ENCODE results near the gene CTPS2. TPM values are rescaled to one million over a fixed set of nuclear protein-coding genes. Genes with fewer than 3 reads are reported as not detected.

The CTPS2 gene
- total RNA-seq, 5 donors from 2014 or later (not counting 1 experiment from before 2014, with no cell fraction given) = 5.2 to 6.7 (median 5.7) TPM

GRCh38 chrX:16745659-16746058 lies 33.2 kb upstream of the CTPS2 start:
- ATAC-seq (replicated peaks in 1 of 4) = no peak
- no CpG with 5 or more reads among the region's 5 CpGs for WGBS (ENCODE audit: insufficient coverage)
- Mint-ChIP-seq H3K36me3 (peaks cover 21% of the 10 kb centered on the region), H3K4me3 (no peak overlapping the region), H3K9me3 (no peaks in the 10 kb centered on the region), H3K27ac (no peak overlapping the region), H3K4me1 (no peaks in the 10 kb centered on the region), H3K27me3 (no peaks in the 10 kb centered on the region)
- Histone ChIP-seq H3K36me3 (ENCODE audit: control insufficient read depth in 2 of 2, extremely low read depth in 1 of 2, insufficient read depth in 1 of 2, low read length in 1 of 2) (peaks cover 15 to 27% of the 10 kb centered on the region in 2 donors), H3K4me3 (ENCODE audit: control insufficient read depth in 1 of 2, extremely low read depth in 1 of 2, low read length in 1 of 2) (no peak overlapping the region), H3K9me3 (no peaks in the 10 kb centered on the region), H3K27me3 (replicated peaks in 1 of 2; ENCODE audit: control insufficient read depth in 2 of 2, extremely low read depth in 1 of 2, insufficient read depth in 2 of 2, low read length in 1 of 2) (no peaks in the 10 kb centered on the region), H3K27ac (ENCODE audit: low read length) (no peak overlapping the region), H3K4me1 (ENCODE audit: control insufficient read depth in 1 of 2, extremely low read depth in 1 of 2, insufficient read depth in 2 of 2, low read length in 2 of 2) (no peaks in the 10 kb centered on the region)
- ChIA-PET POLR2A (interaction anchor here (0.7 kb wide), 2 partner anchors 9 to 22 kb away, joined by 3 to 4 read pairs; no protein-coding TSS in a partner anchor), CTCF (no interaction called here)
- no peak for DNase-seq

- POLR2A ChIA-PET = interaction anchor here (0.7 kb wide), 2 partner anchors 9 to 22 kb away, joined by 3 to 4 read pairs; no protein-coding TSS in a partner anchor
- H3K4me3 Mint-ChIP-seq = no peak overlapping the region
- no peaks in the 10 kb centered on the region for H3K4me1 Mint-ChIP-seq
Measured at GRCh38 chrX:16745102-16745501, 32.6 kb upstream of the CTPS2 start.

GRCh38 chrX:16743604-16744325 lies 31.3 kb upstream of the CTPS2 start:
- H3K9me3 Mint-ChIP-seq = no peaks in the 10 kb centered on the region
- H3K36me3 Mint-ChIP-seq = peaks cover 16% of the 10 kb centered on the region
- POLR2A ChIA-PET = no interaction called here
- H3K4me3 ChIP-seq (ENCODE audit: control insufficient read depth in 1 of 2, extremely low read depth in 1 of 2, low read length in 1 of 2) = no peak overlapping the region
- no peak overlapping the region for H3K4me3 Mint-ChIP-seq
- H3K4me1 ChIP-seq (ENCODE audit: control insufficient read depth in 1 of 2, extremely low read depth in 1 of 2, insufficient read depth in 2 of 2, low read length in 2 of 2) = no peaks in the 10 kb centered on the region
- no peaks in the 10 kb centered on the region for H3K27me3 ChIP-seq (replicated peaks in 1 of 2; ENCODE audit: control insufficient read depth in 2 of 2, extremely low read depth in 1 of 2, insufficient read depth in 2 of 2, low read length in 1 of 2)
- no peaks in the 10 kb centered on the region for H3K4me1 Mint-ChIP-seq
- CTCF ChIA-PET = no interaction called here
- no peaks in the 10 kb centered on the region for H3K27me3 Mint-ChIP-seq
- H3K27ac ChIP-seq (ENCODE audit: low read length) = no peak overlapping the region
- no peaks in the 10 kb centered on the region for H3K9me3 ChIP-seq
- ATAC-seq (replicated peaks in 1 of 4) (no peak), DNase-seq (no peak)
- H3K27ac Mint-ChIP-seq = no peak overlapping the region
- peaks cover 9 to 27% of the 10 kb centered on the region in 2 donors for H3K36me3 ChIP-seq (ENCODE audit: control insufficient read depth in 2 of 2, extremely low read depth in 1 of 2, insufficient read depth in 1 of 2, low read length in 1 of 2)
- 98% methylated on average over 7 of the region's 12 CpGs for WGBS (ENCODE audit: insufficient coverage)

More at GRCh38 chrX:16745102-16745501, 32.6 kb upstream of the CTPS2 start:
- Histone ChIP-seq H3K27ac (ENCODE audit: low read length) (no peak overlapping the region), H3K9me3 (no peaks in the 10 kb centered on the region), H3K4me1 (ENCODE audit: control insufficient read depth in 1 of 2, extremely low read depth in 1 of 2, insufficient read depth in 2 of 2, low read length in 2 of 2) (no peaks in the 10 kb centered on the region), H3K4me3 (ENCODE audit: control insufficient read depth in 1 of 2, extremely low read depth in 1 of 2, low read length in 1 of 2) (no peak overlapping the region), H3K36me3 (ENCODE audit: control insufficient read depth in 2 of 2, extremely low read depth in 1 of 2, insufficient read depth in 1 of 2, low read length in 1 of 2) (peaks cover 14 to 27% of the 10 kb centered on the region in 2 donors), H3K27me3 (replicated peaks in 1 of 2; ENCODE audit: control insufficient read depth in 2 of 2, extremely low read depth in 1 of 2, insufficient read depth in 2 of 2, low read length in 1 of 2) (no peaks in the 10 kb centered on the region)
- Mint-ChIP-seq H3K9me3 (no peaks in the 10 kb centered on the region), H3K36me3 (peaks cover 19% of the 10 kb centered on the region), H3K27me3 (no peaks in the 10 kb centered on the region), H3K27ac (no peak overlapping the region)
- no CpG with 5 or more reads among the region's 5 CpGs for WGBS (ENCODE audit: insufficient coverage)
- DNase-seq = no peak
- CTCF ChIA-PET = interaction anchor here in 1 of 2 donors (0.6 kb wide), 1 partner anchor 67 kb away, joined by 3 read pairs; no protein-coding TSS in a partner anchor
- peak in 1 of 4 experiments; percentile 28 for ATAC-seq (replicated peaks in 1 of 4)

GRCh38 chrX:16739574-16739973 lies 27.1 kb upstream of the CTPS2 start:
- Mint-ChIP-seq H3K27ac (no peak overlapping the region), H3K36me3 (peaks cover 25% of the 10 kb centered on the region), H3K4me3 (no peak overlapping the region), H3K27me3 (no peaks in the 10 kb centered on the region), H3K4me1 (peaks cover 0 to under 1% (median 0%) of the 10 kb centered on the region in 3 donors), H3K9me3 (no peaks in the 10 kb centered on the region)
- H3K27me3 ChIP-seq (replicated peaks in 1 of 2; ENCODE audit: control insufficient read depth in 2 of 2, extremely low read depth in 1 of 2, insufficient read depth in 2 of 2, low read length in 1 of 2) = no peaks in the 10 kb centered on the region
- ChIA-PET POLR2A (interaction anchor here (0.6 kb wide), 2 partner anchors 19 to 101 kb away, joined by 6 read pairs; no protein-coding TSS in a partner anchor), CTCF (interaction anchor here in 1 of 2 donors (0.5 kb wide), 1 partner anchor 65 kb away, joined by 4 read pairs; no protein-coding TSS in a partner anchor)
- H3K36me3 ChIP-seq (ENCODE audit: control insufficient read depth in 2 of 2, extremely low read depth in 1 of 2, insufficient read depth in 1 of 2, low read length in 1 of 2) = peaks cover 8 to 29% of the 10 kb centered on the region in 2 donors
- H3K27ac ChIP-seq (ENCODE audit: low read length) = no peak overlapping the region
- H3K9me3 ChIP-seq = no peaks in the 10 kb centered on the region
- no peak for ATAC-seq (replicated peaks in 1 of 4)
- WGBS (ENCODE audit: insufficient coverage) = 100% methylated on average over 3 of the region's 6 CpGs
- DNase-seq = no peak
- no peaks in the 10 kb centered on the region for H3K4me1 ChIP-seq (ENCODE audit: control insufficient read depth in 1 of 2, extremely low read depth in 1 of 2, insufficient read depth in 2 of 2, low read length in 2 of 2)
- no peak overlapping the region for H3K4me3 ChIP-seq (ENCODE audit: control insufficient read depth in 1 of 2, extremely low read depth in 1 of 2, low read length in 1 of 2)

- peaks cover 4 to 13% (median 6%) of the 10 kb centered on the region in 3 donors for H3K4me1 Mint-ChIP-seq
- no peaks in the 10 kb centered on the region for H3K27me3 ChIP-seq (replicated peaks in 1 of 2; ENCODE audit: control insufficient read depth in 2 of 2, extremely low read depth in 1 of 2, insufficient read depth in 2 of 2, low read length in 1 of 2)
Measured at GRCh38 chrX:16737024-16737423, 24.6 kb upstream of the CTPS2 start.

DNA sequence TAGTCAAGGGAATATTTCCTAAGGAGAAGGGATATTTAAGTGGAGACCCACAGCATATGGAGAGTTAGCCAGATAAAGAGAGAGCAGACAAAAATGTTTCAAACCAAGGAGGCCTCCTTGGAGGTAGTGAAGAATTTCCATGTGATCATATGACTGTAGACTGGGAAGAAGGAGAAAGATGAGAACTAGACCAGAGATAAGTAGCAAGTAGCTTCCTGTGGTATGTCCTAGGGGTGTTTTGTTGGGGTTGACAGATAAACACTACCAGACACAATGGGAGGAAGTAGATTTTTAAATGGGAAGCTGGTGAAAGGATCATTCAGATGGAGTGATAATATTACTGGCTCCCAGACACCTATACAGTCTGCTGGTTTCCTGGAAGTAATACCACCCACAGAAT lies 20.5 kb upstream of the CTPS2 start:
- ATAC-seq (replicated peaks in 1 of 4) (peak in 1 of 4 experiments; percentile 11), DNase-seq (no peak)
- ChIA-PET POLR2A (no interaction called here), CTCF (interaction anchor here in 1 of 2 donors (0.6 kb wide), 1 partner anchor 242 kb away, joined by 5 read pairs; no protein-coding TSS in a partner anchor)
- no peaks in the 10 kb centered on the region for H3K9me3 Mint-ChIP-seq
- no peak overlapping the region for H3K27ac Mint-ChIP-seq
- H3K4me1 Mint-ChIP-seq = peaks cover 6 to 13% (median 7%) of the 10 kb centered on the region in 3 donors
- Histone ChIP-seq H3K27me3 (replicated peaks in 1 of 2; ENCODE audit: control insufficient read depth in 2 of 2, extremely low read depth in 1 of 2, insufficient read depth in 2 of 2, low read length in 1 of 2) (no peaks in the 10 kb centered on the region), H3K4me3 (ENCODE audit: control insufficient read depth in 1 of 2, extremely low read depth in 1 of 2, low read length in 1 of 2) (no peak overlapping the region), H3K4me1 (ENCODE audit: control insufficient read depth in 1 of 2, extremely low read depth in 1 of 2, insufficient read depth in 2 of 2, low read length in 2 of 2) (no peaks in the 10 kb centered on the region), H3K27ac (ENCODE audit: low read length) (no peak overlapping the region), H3K9me3 (no peaks in the 10 kb centered on the region), H3K36me3 (ENCODE audit: control insufficient read depth in 2 of 2, extremely low read depth in 1 of 2, insufficient read depth in 1 of 2, low read length in 1 of 2) (peaks cover 8 to 21% of the 10 kb centered on the region in 2 donors)
- no peak overlapping the region for H3K4me3 Mint-ChIP-seq
- H3K27me3 Mint-ChIP-seq = no peaks in the 10 kb centered on the region
- H3K36me3 Mint-ChIP-seq = peaks cover 16% of the 10 kb centered on the region

More at GRCh38 chrX:16737024-16737423, 24.6 kb upstream of the CTPS2 start:
- WGBS (ENCODE audit: insufficient coverage) = no CpG with 5 or more reads among the region's 5 CpGs
- no peaks in the 10 kb centered on the region for H3K9me3 Mint-ChIP-seq
- DNase-seq = no peak
- H3K4me3 Mint-ChIP-seq = no peak overlapping the region
- Histone ChIP-seq H3K27ac (ENCODE audit: low read length) (no peak overlapping the region), H3K4me1 (ENCODE audit: control insufficient read depth in 1 of 2, extremely low read depth in 1 of 2, insufficient read depth in 2 of 2, low read length in 2 of 2) (no peaks in the 10 kb centered on the region), H3K36me3 (ENCODE audit: control insufficient read depth in 2 of 2, extremely low read depth in 1 of 2, insufficient read depth in 1 of 2, low read length in 1 of 2) (peaks cover 8 to 21% of the 10 kb centered on the region in 2 donors), H3K4me3 (ENCODE audit: control insufficient read depth in 1 of 2, extremely low read depth in 1 of 2, low read length in 1 of 2) (no peak overlapping the region), H3K9me3 (no peaks in the 10 kb centered on the region)
- ChIA-PET CTCF (no interaction called here), POLR2A (no interaction called here)
- H3K27me3 Mint-ChIP-seq = no peaks in the 10 kb centered on the region
- no peak for ATAC-seq (replicated peaks in 1 of 4)
- H3K36me3 Mint-ChIP-seq = peaks cover 21% of the 10 kb centered on the region
- no peak overlapping the region for H3K27ac Mint-ChIP-seq

All from T-cell (primary cell).